PC-3 (cell line): ENCODE measurements around the gene DVL1.

Experiments
- CTCF ChIP-seq: fragments of 300-600 bp; sonication (generic); conservative IDR thresholded peaks from 2 replicates; pipeline ENCODE4 v1.5.1; 2017; ENCODE audit warnings: antibody characterized with exemption, low read depth, mild to moderate bottlenecking, low read length
- EZH2 ChIP-seq: fragments of 300-600 bp; sonication (generic); IDR thresholded peaks from one replicate; pipeline ENCODE4 v1.6.1; 2017; ENCODE audit warnings: antibody characterized with exemption, mild to moderate bottlenecking, low read length; ENCODE audit not compliant: unreplicated experiment
- EZH2phosphoT487 ChIP-seq: fragments of 300-600 bp; sonication (generic); IDR thresholded peaks from 2 replicates; pipeline ENCODE4 v1.6.1; 2018; ENCODE audit warnings: mild to moderate bottlenecking, antibody characterized with exemption, low read length, borderline replicate concordance

DNA sequence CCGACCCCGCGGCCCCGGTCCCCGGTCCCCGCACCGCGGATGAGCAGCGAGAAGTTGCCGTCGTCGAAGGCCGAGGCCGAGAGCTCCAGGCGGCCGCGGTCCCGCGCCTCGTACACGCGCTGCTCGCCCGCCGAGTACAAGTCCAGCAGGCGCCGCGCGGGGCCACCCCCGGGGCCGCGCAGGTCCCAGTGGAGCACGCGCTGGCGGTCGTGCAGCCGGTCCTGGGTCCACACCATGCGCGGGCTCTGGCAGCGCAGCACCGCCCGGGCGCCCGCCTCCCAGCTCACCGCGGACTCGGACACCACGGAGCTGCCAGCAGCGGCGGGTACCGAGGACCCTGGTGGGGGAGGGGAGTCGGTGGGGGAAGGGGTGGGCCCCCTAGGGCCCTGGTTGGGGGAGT lies 6.2 kb upstream of the DVL1 start:
- TF ChIP-seq CTCF (no peak), EZH2 (no peak), EZH2phosphoT487 (peak; percentile 81; the same call in 1 of the 2 replicates)
